Body of pancreas (tissue), 4 donors: ENCODE results near the gene CLEC3A.

Experiments used
- CTCF ChIP-seq, 7 experiments: fragments of 450-650 bp in 4 of 7; fragments of 200-600 bp in 3 of 7; sonication (generic) in 3 of 7; IDR thresholded peaks; one replicate each; pipeline ENCODE4 v1.5.1; 2016 to 2019; ENCODE audit warnings: antibody characterized with exemption in 7 of 7
- POLR2A ChIP-seq, 3 donors: fragments of 450-650 bp; IDR thresholded peaks; one replicate each; pipeline ENCODE4 v1.6.1; 2016; ENCODE audit warnings: antibody characterized with exemption in 3 of 3, mild to moderate bottlenecking in 2 of 3

GRCh38 chr16:78007121-78007520 lies 15.2 kb upstream of the CLEC3A start:
- no peak for TF ChIP-seq CTCF (IDR thresholded peaks at IDR 0.05)
- no peak for TF ChIP-seq POLR2A (IDR thresholded peaks at IDR 0.05)
